Subcutaneous abdominal adipose tissue (tissue), 5 donors: ENCODE data around the gene XYLT1.

Source experiments
- H3K27ac ChIP-seq: one replicate; pipeline ENCODE4 v1.7.0; 2013; ENCODE audit warnings: low read depth, mild to moderate bottlenecking, inconsistent platforms, low read length, moderate library complexity
- H3K27me3 ChIP-seq, 5 donors: one replicate each; pipeline ENCODE4 v1.7.0; 2013; ENCODE audit warnings: low read length in 5 of 5, inconsistent platforms in 1 of 5; ENCODE audit not compliant: control insufficient read depth in 5 of 5, insufficient read depth in 4 of 5
- H3K36me3 ChIP-seq, 5 donors: one replicate each; pipeline ENCODE4 v1.7.0; 2013; ENCODE audit warnings: low read length in 5 of 5; ENCODE audit not compliant: control insufficient read depth in 5 of 5, insufficient read depth in 5 of 5
- H3K4me1 ChIP-seq, 5 donors: one replicate each; pipeline ENCODE4 v1.7.0; 2013; ENCODE audit warnings: low read length in 5 of 5, mild to moderate bottlenecking in 3 of 5, moderate library complexity in 1 of 5; ENCODE audit not compliant: control insufficient read depth in 5 of 5, insufficient read depth in 5 of 5
- H3K4me3 ChIP-seq, 5 donors: one replicate each; pipeline ENCODE4 v1.7.0; 2013; ENCODE audit warnings: low read length in 5 of 5, low read depth in 1 of 5
- H3K9ac ChIP-seq, 5 donors: one replicate each; pipeline ENCODE4 v1.7.0; 2013; ENCODE audit warnings: low read length in 5 of 5, mild to moderate bottlenecking in 4 of 5, moderate library complexity in 3 of 5
- H3K9me3 ChIP-seq, 5 donors: one replicate each; pipeline ENCODE4 v1.7.0; 2013; ENCODE audit warnings: low read length in 5 of 5; ENCODE audit not compliant: control insufficient read depth in 5 of 5
- donor health status: healthy.
- donor health status: healthy.
- donor health status: healthy.
- donor health status: healthy.
- donor health status: healthy.

The XYLT1 gene

DNA sequence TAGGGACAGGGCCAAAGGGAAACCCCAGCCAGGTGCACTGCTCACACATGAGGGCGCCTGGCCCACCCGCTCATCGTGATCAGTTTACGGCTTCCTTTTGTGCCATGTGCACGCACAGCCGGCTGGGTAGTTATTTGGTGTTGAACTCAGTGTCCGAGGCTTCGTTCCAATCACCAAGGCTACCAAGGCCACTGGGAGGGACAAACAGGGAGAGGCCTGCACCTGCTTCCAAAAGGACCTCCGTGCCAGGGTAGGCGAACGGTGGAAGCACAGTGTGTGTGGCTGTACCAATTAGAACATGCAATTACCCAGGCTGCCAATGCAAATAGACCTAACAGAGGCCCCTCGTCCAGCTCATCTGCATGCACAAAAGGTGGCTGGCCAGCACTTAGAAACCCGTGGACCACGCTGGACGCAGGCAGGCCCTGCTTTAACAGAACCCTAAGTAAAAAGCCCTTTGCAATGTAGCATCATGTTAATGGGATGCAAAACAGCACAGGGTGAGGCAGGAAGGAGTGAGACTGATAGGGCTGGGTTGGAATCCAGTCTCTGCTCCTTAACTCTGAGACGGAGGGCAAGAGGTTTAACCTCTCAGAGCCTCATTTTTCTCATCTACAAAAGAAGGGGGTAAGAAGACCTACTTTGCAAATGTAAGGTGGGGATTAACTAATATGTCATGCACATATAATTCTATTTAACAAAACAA, 204.0 kb downstream of the XYLT1 start:
- H3K9ac ChIP-seq: no peak overlapping the region
- no peaks in the 10 kb centered on the region for H3K9me3 ChIP-seq
- no peaks in the 10 kb centered on the region for H3K36me3 ChIP-seq
- no peak overlapping the region for H3K4me3 ChIP-seq
- H3K27ac ChIP-seq: no peak overlapping the region
- peaks cover 0 to 15% (median 7%) of the 10 kb centered on the region in 5 donors for H3K4me1 ChIP-seq
- no peaks in the 10 kb centered on the region for H3K27me3 ChIP-seq

DNA sequence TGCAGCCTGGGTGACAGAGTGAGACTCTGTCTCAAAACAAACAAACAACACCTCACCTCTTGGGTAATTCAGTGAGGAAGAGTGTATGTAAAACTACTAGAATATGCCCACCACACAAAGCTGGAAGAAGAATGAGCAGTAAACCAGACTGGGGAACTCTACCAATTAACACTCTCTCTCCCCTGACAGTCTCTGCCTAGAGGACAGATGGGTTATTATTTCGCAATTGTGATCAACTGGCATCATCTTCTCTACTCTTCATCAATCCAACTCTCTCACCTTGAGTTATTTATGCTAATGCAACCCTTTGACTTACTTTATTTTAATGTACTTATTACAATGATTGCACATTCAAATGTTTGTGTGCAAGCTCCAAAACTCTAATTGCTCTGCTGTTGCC, 205.6 kb downstream of the XYLT1 start:
- Histone ChIP-seq H3K4me1 (peaks cover 0 to under 1% (median 0%) of the 10 kb centered on the region in 5 donors), H3K4me3 (no peak overlapping the region), H3K9ac (no peak overlapping the region), H3K9me3 (no peaks in the 10 kb centered on the region), H3K27me3 (no peaks in the 10 kb centered on the region), H3K36me3 (no peaks in the 10 kb centered on the region), H3K27ac (no peak overlapping the region)

DNA sequence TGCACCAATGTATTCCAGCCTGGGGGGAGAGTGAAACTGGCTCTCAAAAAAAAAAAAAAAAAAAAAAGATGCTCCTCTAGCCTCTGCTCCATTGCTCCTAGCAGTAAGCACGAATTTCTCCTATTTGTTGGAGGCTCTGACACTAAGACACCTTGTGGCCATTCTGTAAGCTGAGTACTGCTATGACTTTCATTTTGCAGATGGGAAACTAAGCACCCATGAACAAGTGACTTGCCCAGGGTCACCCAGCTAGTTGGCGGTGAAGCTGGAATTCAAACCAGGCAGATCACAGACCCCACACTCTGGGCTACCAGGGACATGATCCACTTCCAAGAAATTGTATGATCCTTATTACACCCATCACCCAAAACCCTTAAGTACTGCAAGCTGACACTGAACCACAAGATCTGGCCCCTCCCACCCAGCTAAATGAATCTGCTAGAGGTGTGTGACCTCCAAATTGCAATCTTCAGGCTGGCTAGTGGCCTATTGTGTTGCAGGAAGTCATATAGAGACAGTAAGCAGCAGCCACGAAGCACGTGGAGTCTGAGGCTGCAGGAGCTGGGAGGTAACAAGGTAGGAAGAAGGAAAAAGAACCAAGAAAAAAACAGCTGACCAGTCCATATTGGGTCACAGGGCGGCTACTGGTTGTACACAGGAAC, 209.4 kb downstream of the XYLT1 start:
- Histone ChIP-seq H3K27me3 (no peaks in the 10 kb centered on the region), H3K4me3 (no peak overlapping the region), H3K4me1 (peaks cover 0 to 7% (median 0%) of the 10 kb centered on the region in 5 donors), H3K27ac (no peak overlapping the region), H3K36me3 (peaks cover 0 to 5% (median 3%) of the 10 kb centered on the region in 5 donors), H3K9me3 (no peaks in the 10 kb centered on the region), H3K9ac (no peak overlapping the region)

DNA sequence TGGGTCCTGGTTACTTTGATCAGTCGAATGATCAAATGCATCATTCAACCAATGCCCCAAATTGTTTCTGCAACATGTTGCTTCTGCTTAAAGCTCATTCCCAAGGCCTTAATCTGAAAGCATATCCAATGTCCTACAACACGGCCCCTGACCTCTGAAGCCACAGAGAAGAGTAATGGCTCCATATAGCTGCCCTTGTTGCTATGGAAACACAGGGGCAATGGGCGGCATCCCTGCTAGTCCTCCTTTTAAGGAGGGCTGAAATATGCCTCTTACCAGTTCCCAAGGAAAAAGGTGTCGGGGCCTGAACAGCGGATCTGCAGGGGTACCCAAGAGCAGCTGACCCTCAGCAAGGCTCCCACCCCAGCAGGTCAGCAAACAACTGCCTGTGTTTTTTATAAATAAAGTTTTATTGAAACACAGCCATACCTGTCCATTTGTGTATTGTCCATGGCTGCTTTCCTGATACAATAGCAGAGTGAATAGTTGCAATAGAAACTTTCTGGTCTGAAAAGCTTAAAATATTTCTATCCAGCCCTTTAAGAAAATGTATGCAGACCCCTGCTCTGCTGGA, 210.4 kb downstream of the XYLT1 start:
- Histone ChIP-seq H3K9ac (no peak overlapping the region), H3K4me1 (peaks cover 0 to 7% (median 0%) of the 10 kb centered on the region in 5 donors), H3K27ac (no peak overlapping the region), H3K36me3 (peaks cover 0 to 5% (median 3%) of the 10 kb centered on the region in 5 donors), H3K27me3 (no peaks in the 10 kb centered on the region), H3K4me3 (no peak overlapping the region), H3K9me3 (no peaks in the 10 kb centered on the region)

DNA sequence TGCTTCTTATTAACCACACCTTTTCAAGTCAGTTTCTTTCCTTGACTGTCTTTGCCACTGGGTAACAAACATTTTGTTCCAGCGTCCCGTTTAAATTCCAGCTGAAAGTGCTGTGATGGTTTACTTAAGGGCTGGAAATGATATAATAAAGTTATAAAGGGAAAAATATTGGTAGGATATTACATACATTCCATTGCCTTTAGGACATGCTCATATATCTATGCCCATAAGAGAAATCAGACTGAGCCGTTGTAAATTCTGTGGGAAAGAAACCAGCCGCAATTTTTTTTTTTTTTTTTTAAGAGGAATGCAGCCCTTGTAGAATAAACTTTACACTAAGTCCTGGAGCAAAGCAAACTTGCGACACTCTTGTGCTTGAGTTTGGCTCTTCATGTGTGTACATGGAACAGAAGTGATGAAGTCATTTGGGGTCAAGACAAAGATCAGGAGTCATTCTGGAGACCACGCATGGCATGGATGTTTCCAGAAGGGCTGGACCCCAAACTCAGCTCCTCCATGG, 210.9 kb downstream of the XYLT1 start:
- Histone ChIP-seq H3K9ac (no peak overlapping the region), H3K36me3 (peaks cover 0 to 5% (median 3%) of the 10 kb centered on the region in 5 donors), H3K9me3 (no peaks in the 10 kb centered on the region), H3K27ac (no peak overlapping the region), H3K4me1 (peaks cover 0 to 7% (median 0%) of the 10 kb centered on the region in 5 donors), H3K4me3 (no peak overlapping the region), H3K27me3 (no peaks in the 10 kb centered on the region)

DNA sequence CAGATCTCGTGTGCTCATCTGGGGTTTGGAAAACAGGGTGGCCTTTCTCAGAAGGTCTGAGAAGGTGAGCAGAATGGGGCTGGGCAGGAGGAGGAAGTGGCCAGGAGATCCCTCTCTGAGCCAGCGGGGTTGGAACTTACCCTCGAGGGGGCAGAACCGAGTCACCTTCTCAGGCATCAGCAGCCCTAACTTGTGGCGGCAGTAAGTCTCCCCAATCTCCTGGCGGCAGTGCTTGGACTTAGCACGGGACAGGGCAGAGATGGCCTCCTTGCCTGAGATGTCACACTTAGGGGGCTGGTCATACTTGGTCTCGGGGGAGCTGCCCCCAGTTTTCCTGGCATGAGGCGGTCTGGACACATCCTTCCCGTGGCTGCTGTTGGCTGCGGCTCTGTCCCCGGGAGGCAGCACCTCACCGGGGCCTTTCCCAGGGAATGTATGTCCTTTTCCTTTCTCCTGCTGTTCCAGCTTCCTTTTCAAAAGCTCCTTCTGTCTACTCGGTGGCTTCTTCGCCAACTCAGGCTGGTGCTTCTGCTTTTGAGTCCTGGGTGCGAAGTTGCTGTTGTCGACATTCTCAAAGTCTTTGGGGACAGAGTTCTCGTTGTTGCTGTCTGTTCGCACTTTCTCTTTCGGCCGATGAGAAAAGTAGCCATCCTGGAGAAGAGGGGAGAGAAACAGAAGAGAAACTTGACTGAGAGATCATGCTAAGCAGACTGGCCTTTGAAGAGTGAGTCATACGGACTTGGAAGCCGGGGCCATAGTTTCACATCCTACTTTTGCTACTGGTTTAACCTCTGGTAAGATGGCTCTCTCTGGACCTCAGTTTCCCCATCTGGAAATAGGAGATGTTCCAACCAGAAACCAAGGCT, 211.7 kb downstream of the XYLT1 start:
- Histone ChIP-seq H3K9ac (no peak overlapping the region), H3K36me3 (peaks cover 0 to 5% (median 3%) of the 10 kb centered on the region in 5 donors), H3K27ac (no peak overlapping the region), H3K9me3 (no peaks in the 10 kb centered on the region), H3K27me3 (no peaks in the 10 kb centered on the region), H3K4me1 (peaks cover 0 to 7% (median 0%) of the 10 kb centered on the region in 5 donors), H3K4me3 (peak overlapping the region in 4 of 5 donors; percentile 0 to 31 (median 14))

DNA sequence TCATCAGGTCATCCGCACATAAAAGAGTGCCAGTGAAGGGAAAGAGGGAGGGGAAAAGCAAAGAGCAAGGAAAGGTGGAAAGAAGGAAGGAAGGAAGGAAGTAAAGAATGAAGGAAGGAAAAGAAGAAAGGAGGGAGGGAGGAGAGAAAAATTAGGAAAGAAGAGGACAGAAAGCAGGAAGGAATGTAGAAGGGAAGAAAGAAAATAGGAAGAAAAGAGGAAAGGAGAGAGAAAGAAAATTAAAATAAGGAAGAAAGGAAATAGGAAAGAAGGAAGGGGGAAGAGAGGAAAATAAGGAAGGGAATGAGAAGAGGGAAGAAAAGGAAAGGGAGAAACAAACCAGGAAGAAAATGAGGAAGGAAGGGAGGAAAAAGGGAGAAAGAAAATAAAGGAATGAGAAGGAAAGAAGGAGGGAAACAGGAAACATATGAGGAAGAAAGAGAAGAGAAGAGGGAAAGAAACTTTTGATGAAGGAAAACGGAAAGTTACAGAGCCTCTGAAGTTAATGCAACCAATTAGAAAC, 212.6 kb downstream of the XYLT1 start:
- no peaks in the 10 kb centered on the region for H3K27me3 ChIP-seq
- H3K27ac ChIP-seq: no peak overlapping the region
- H3K4me1 ChIP-seq: peaks cover 0 to 7% (median 0%) of the 10 kb centered on the region in 5 donors
- peaks cover 0 to 5% (median 3%) of the 10 kb centered on the region in 5 donors for H3K36me3 ChIP-seq
- no peak overlapping the region for H3K9ac ChIP-seq
- no peaks in the 10 kb centered on the region for H3K9me3 ChIP-seq
- H3K4me3 ChIP-seq: no peak overlapping the region

DNA sequence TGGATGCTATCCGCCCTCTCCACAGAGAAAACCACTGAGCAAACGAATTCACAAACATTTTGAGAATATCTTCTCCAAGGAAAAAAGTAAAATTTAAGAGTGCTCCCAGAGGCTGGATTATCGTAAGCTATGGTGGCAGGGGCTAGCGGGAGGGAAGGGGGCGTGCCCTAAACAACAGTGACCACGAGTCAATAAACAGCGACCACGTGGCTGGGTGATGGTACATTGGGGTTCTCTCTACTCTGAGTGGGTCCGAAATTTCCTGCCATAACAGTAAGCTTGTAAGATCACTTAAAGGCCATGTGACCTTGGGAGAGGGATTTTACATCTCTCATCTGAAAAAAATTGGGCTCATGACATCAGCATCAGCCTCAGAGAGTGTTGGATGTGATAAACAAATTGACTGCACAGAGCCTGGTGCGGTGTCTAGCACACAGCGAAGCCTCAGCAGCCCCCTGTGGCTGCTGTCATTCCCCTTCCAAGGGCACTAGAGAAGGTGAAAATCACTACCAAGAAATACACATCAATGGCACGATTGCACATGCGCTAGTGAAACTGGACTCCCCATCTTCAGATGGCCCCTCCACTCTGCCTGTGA, 213.2 kb downstream of the XYLT1 start:
- H3K9ac ChIP-seq: no peak overlapping the region
- H3K27ac ChIP-seq: no peak overlapping the region
- no peaks in the 10 kb centered on the region for H3K9me3 ChIP-seq
- no peaks in the 10 kb centered on the region for H3K27me3 ChIP-seq
- H3K36me3 ChIP-seq: peaks cover 0 to 5% (median 3%) of the 10 kb centered on the region in 5 donors
- H3K4me1 ChIP-seq: peaks cover 0 to 7% (median 0%) of the 10 kb centered on the region in 5 donors
- H3K4me3 ChIP-seq: no peak overlapping the region

DNA sequence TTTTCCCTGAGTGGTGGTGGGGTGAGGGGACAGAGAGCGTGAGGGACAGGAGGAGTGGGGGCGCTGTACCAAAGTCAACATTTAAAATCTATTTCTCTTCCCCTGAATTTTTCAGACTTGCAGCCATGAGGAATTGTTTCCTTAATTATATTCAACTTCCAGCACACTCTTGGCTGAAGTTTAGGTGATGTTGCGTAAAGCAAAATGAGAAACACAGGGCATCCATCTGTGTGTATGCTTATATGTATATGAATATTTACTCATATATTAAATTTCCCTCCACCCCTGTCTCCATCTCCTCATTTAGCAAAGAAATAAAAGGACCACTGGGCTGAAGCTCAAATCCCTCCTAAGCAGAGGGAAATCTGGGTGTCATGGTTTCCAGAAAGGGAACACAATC, 218.1 kb downstream of the XYLT1 start:
- no peak overlapping the region for H3K9ac ChIP-seq
- no peaks in the 10 kb centered on the region for H3K27me3 ChIP-seq
- H3K9me3 ChIP-seq: no peaks in the 10 kb centered on the region
- peaks cover 0 to 17% (median 0%) of the 10 kb centered on the region in 5 donors for H3K4me1 ChIP-seq
- no peak overlapping the region for H3K4me3 ChIP-seq
- H3K27ac ChIP-seq: no peak overlapping the region
- H3K36me3 ChIP-seq: no peaks in the 10 kb centered on the region
